Measurements from ENCODE around the gene DDX60. TPM values are rescaled to one million over a fixed set of nuclear protein-coding genes. Genes with fewer than 3 reads are reported as not detected.

The DDX60 gene
- total RNA-seq, 1 donor from 2014 or later: 5.3 TPM

- Histone ChIP-seq H3K27me3 (ENCODE audit: low read depth) (no peaks in the 10 kb centered on the region), H3K36me3 (no peaks in the 10 kb centered on the region), H3K9me3 (replicated peaks) (no peaks in the 10 kb centered on the region), H3K27ac (replicated peaks) (peak overlapping the region; percentile 41), H3K4me3 (no peak overlapping the region), H3K4me1 (peaks cover 6% of the 10 kb centered on the region)
- intact Hi-C loops (cut with micrococcal nuclease): no loop called here
- no peak for DNase-seq
- TF ChIP-seq CTCF (IDR thresholded peaks at IDR 0.05; ENCODE audit: borderline replicate concordance): peak; percentile 68
Measured at GRCh38 chr4:168183717-168184571, 134.6 kb downstream of the DDX60 start.

GRCh38 chr4:168177546-168178149 is 140.9 kb downstream of the DDX60 start:
- TF ChIP-seq CTCF (IDR thresholded peaks at IDR 0.05; ENCODE audit: borderline replicate concordance): no peak

GRCh38 chr4:168174308-168174707 is 144.2 kb downstream of the DDX60 start:
- Histone ChIP-seq H3K27ac (replicated peaks) (no peak overlapping the region), H3K4me1 (no peaks in the 10 kb centered on the region), H3K9me3 (replicated peaks) (no peaks in the 10 kb centered on the region), H3K27me3 (ENCODE audit: low read depth) (no peaks in the 10 kb centered on the region), H3K36me3 (no peaks in the 10 kb centered on the region), H3K4me3 (no peak overlapping the region)
- no peak for TF ChIP-seq CTCF (IDR thresholded peaks at IDR 0.05; ENCODE audit: borderline replicate concordance)
- intact Hi-C loops (cut with micrococcal nuclease): no loop called here
- DNase-seq: no peak

More at GRCh38 chr4:168177546-168178149, 140.9 kb downstream of the DDX60 start:
- DNase-seq: no peak
- no peaks in the 10 kb centered on the region for H3K4me1 ChIP-seq
- intact Hi-C loops (cut with micrococcal nuclease): no loop called here
- H3K27ac ChIP-seq (replicated peaks): no peak overlapping the region
- no peak overlapping the region for H3K4me3 ChIP-seq
- H3K36me3 ChIP-seq: no peaks in the 10 kb centered on the region
- H3K27me3 ChIP-seq (ENCODE audit: low read depth): no peaks in the 10 kb centered on the region
- no peaks in the 10 kb centered on the region for H3K9me3 ChIP-seq (replicated peaks)

- TF ChIP-seq CTCF (IDR thresholded peaks at IDR 0.05; ENCODE audit: borderline replicate concordance): no peak
- Histone ChIP-seq H3K9me3 (replicated peaks) (no peaks in the 10 kb centered on the region), H3K4me1 (no peaks in the 10 kb centered on the region), H3K27me3 (ENCODE audit: low read depth) (no peaks in the 10 kb centered on the region), H3K36me3 (no peaks in the 10 kb centered on the region), H3K4me3 (no peak overlapping the region), H3K27ac (replicated peaks) (no peak overlapping the region)
- intact Hi-C loops (cut with micrococcal nuclease): no loop called here
- no peak for DNase-seq
Measured at GRCh38 chr4:168167714-168168284, 150.8 kb downstream of the DDX60 start.

Other genes starting within 250 kb of the DDX60 start
- not detected for gene ANXA10, start 226.2 kb downstream of the DDX60 start, total RNA-seq
- 11.4 TPM for gene DDX60L, start 161.7 kb upstream of the DDX60 start, total RNA-seq
- gene PALLD, start 178.3 kb upstream of the DDX60 start, total RNA-seq: 871 TPM

Data from left ventricle myocardium inferior (tissue), 1 donor.